HFFc6 (cell line): Measurements from ENCODE around the gene FGF1. TPM values are rescaled to one million over a fixed set of nuclear protein-coding genes. Genes with fewer than 3 reads are reported as not detected.
A peak's percentile ranks its signal among the peaks of the same experiment; 100 is the strongest.

Experiments used
- DNase-seq: peaks from one replicate; pipeline ENCODE4 v3.0.0-alpha.2; 2018
- H3K27ac Mint-ChIP-seq: 2 replicates; pipeline ENCODE4 v1.8.0; 2020; ENCODE audit warnings: mild to moderate bottlenecking, mixed read lengths
- H3K27me3 Mint-ChIP-seq: 2 replicates; pipeline ENCODE4 v1.8.0; 2021; ENCODE audit warnings: mild to moderate bottlenecking, moderate library complexity, mixed read lengths; ENCODE audit not compliant: insufficient read depth
- H3K36me3 Mint-ChIP-seq: 2 replicates; pipeline ENCODE4 v1.8.0; 2021; ENCODE audit warnings: low read depth, mixed read lengths
- H3K4me1 Mint-ChIP-seq: 2 replicates; pipeline ENCODE4 v1.8.0; 2020; ENCODE audit warnings: low read depth, mixed read lengths
- H3K4me3 Mint-ChIP-seq: 2 replicates; pipeline ENCODE4 v1.8.0; 2020; ENCODE audit warnings: mild to moderate bottlenecking, moderate library complexity, mixed read lengths
- H3K9me3 Mint-ChIP-seq: 2 replicates; pipeline ENCODE4 v1.8.0; 2020; ENCODE audit warnings: mild to moderate bottlenecking, mixed read lengths
- CTCF ChIP-seq: fragments of 200-600 bp; sonication (generic); IDR thresholded peaks from 2 replicates; pipeline ENCODE4 v1.5.0; 2021; ENCODE audit warnings: antibody characterized with exemption, mild to moderate bottlenecking
- total RNA-seq, 6 experiments: library from RNA; stranded (reverse); fragmentation: NEBNext Ultra II Directional; extraction: Animal tissue kit (Norgen Biotek cat#: 25700); gene quantifications; 2 replicates in 1 of 6; 3 replicates in 5 of 6; pipeline ENCODE4 v1.2.3, GENCODE V29; 2021

The FGF1 gene
- total RNA-seq, 6 experiments from 2014 or later: 34.2 to 42.4 (median 37.2) TPM

- Mint-ChIP-seq H3K27me3 (no peaks in the 10 kb centered on the region; the same call in 1 of the 2 replicates), H3K9me3 (no peaks in the 10 kb centered on the region), H3K36me3 (no peaks in the 10 kb centered on the region), H3K4me3 (peak overlapping the region; percentile 79), H3K27ac (peak overlapping the region; percentile 95), H3K4me1 (peaks cover 50% of the 10 kb centered on the region)
- no peak for DNase-seq
- no peak for TF ChIP-seq CTCF
Measured at GRCh38 chr5:142643634-142644033, 42.3 kb downstream of the FGF1 start.

DNA sequence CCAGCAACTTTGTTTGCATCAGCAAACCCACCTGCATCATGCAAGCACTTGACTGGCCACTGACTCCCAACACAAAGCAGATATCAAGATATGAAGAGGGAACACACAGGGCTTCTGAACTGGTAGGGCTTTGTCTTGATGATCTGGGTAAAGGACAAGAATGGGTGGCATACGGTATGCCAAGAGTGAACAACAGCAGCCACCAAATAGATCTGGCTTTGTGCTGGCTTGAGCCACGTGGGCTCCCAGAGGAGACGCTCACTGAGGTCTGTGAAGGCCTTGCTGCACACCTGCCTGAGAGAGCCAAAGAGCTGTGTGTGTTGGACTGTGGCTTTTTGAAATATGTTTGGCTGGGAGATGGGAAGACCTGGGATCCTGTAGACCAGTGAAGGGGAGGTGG is 43.5 kb downstream of the FGF1 start:
- Mint-ChIP-seq H3K4me3 (no peak overlapping the region), H3K4me1 (peaks cover 61% of the 10 kb centered on the region), H3K9me3 (no peaks in the 10 kb centered on the region), H3K27me3 (no peaks in the 10 kb centered on the region; the same call in 1 of the 2 replicates), H3K36me3 (no peaks in the 10 kb centered on the region), H3K27ac (no peak overlapping the region)
- no peak for DNase-seq
- TF ChIP-seq CTCF: no peak

DNA sequence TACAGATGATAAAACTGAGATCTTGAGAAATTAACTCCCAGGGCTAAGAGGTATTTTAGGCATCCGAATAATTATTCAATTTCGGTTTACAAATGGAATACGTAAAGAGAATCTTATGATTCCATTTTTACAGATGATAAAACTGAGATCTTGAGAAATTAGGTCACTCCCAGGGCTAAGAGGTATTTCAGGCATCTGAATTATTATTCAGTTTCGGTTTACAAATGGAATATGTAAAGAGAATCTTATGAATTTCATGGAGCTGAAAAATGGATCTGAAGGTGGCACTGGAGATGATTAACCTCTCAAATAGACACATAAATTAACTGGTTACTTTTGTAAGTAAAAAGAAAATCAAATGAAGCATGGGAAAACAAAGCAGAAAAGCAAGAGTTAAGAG is 44.2 kb downstream of the FGF1 start:
- Mint-ChIP-seq H3K27ac (no peak overlapping the region), H3K4me1 (peaks cover 67% of the 10 kb centered on the region), H3K27me3 (no peaks in the 10 kb centered on the region; the same call in 1 of the 2 replicates), H3K4me3 (no peak overlapping the region), H3K9me3 (no peaks in the 10 kb centered on the region), H3K36me3 (no peaks in the 10 kb centered on the region)
- TF ChIP-seq CTCF: no peak
- DNase-seq: no peak

DNA sequence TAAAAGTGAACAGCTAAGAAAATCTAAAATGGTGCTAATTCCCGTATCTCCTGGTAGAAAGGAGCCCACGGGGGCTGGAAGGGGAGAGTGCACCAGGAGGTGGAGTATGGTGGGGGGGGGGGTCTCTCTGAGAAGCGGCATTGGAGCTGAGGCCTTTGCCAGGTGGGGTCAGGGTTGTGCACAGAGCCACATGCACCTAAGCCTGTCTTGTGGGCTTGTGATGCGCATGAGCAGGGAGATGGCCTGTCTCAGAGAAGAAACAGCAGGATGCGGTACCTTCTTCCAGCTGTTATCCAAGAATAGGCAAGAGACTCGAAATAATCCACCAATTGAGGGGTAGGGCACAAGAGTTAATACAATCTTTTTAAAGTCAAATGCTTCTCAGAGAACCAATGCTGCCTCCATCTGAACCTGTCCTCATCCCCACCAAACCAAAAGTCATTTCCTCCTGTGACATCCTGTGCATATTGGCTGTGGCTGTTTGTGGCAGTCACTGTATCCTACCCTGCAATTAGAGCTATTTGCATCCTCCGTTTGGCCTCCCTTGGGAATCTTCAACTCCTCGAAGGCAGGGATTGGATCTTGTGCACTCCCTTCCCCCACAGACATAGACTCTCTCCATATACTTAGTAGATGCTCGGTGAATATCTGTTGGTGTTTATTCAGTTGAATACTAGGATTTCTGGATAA is 45.4 kb downstream of the FGF1 start:
- Mint-ChIP-seq H3K4me1 (peaks cover 71% of the 10 kb centered on the region), H3K4me3 (no peak overlapping the region)
- no peak for TF ChIP-seq CTCF

GRCh38 chr5:142639455-142639854 is 46.4 kb downstream of the FGF1 start:
- Mint-ChIP-seq H3K9me3 (no peaks in the 10 kb centered on the region), H3K27ac (no peak overlapping the region), H3K36me3 (no peaks in the 10 kb centered on the region), H3K27me3 (no peaks in the 10 kb centered on the region; the same call in 1 of the 2 replicates), H3K4me1 (peaks cover 61% of the 10 kb centered on the region), H3K4me3 (no peak overlapping the region)
- no peak for TF ChIP-seq CTCF
- no peak for DNase-seq

More for the DNA sequence above, 45.4 kb downstream of the FGF1 start:
- Mint-ChIP-seq H3K27ac (no peak overlapping the region), H3K27me3 (no peaks in the 10 kb centered on the region; the same call in 1 of the 2 replicates), H3K9me3 (no peaks in the 10 kb centered on the region), H3K36me3 (no peaks in the 10 kb centered on the region)
- no peak for DNase-seq
